DMS 273 (cell line): ENCODE data around the gene ZNF709.
"Not testable (repeated sequence)": the region's sequence is repeated elsewhere in the genome, so short reads cannot be mapped to it uniquely, and the experiment has no call there.

ENCODE experiments used
- DNase-seq: peaks from one replicate; lab custom pipeline; 2025; ENCODE audit not compliant: unreplicated experiment; lab: John Stamatoyannopoulos, UW

ZNF709 gene

GRCh38 chr19:12453495-12453894, 31.1 kb downstream of the ZNF709 start:
- DNase-seq, result no peak

GRCh38 chr19:12450844-12451243, 33.8 kb downstream of the ZNF709 start:
- DNase-seq, result no peak

GRCh38 chr19:12448808-12449207, 35.8 kb downstream of the ZNF709 start:
- no peak for DNase-seq

- DNase-seq, result peak; percentile 99
These were observed 43.9 kb downstream of the ZNF709 start, which contains the start of gene ZNF443 for GRCh38 chr19:12440541-12441316. ZNF443 (minus strand) TSS chr19:12441021; CDS start chr19:12440914, 107 bp downstream.

- DNase-seq, result peak; percentile 54
These were observed 44.7 kb downstream of the ZNF709 start for GRCh38 chr19:12439686-12440540.

- DNase-seq, result not testable (repeated sequence)
These were observed 53.8 kb downstream of the ZNF709 start for GRCh38 chr19:12430726-12431299.

- no peak for DNase-seq
These were observed 58.7 kb downstream of the ZNF709 start for GRCh38 chr19:12425888-12426274.

GRCh38 chr19:12425236-12425887, 59.3 kb downstream of the ZNF709 start:
- DNase-seq, result no peak

- not testable (repeated sequence) for DNase-seq
These were observed 67.3 kb downstream of the ZNF709 start for GRCh38 chr19:12417273-12417672.

- no peak for DNase-seq
These were observed 72.7 kb downstream of the ZNF709 start for GRCh38 chr19:12411893-12412292.
